ENCODE results near the gene RPL12.

GRCh38 chr9:127447416-127448111 is 3.6 kb downstream of the RPL12 start:
- TF ChIP-seq CTCF (IDR thresholded peaks at IDR 0.05) = no peak
- TF ChIP-seq POLR2A (IDR thresholded peaks at IDR 0.05) = no peak

All from lower leg skin (tissue), 3 donors.